Endothelial cell of umbilical vein (primary cell): Measurements from ENCODE around the gene USH2A.

Source experiments
- EZH2 ChIP-seq: IDR thresholded peaks from 2 replicates; pipeline ENCODE4 v1.6.1; 2012; ENCODE audit warnings: borderline replicate concordance, low read depth, mild to moderate bottlenecking, moderate library complexity, low read length, inconsistent platforms; ENCODE audit not compliant: severe bottlenecking
- POLR2A ChIP-seq: IDR thresholded peaks from 2 replicates; pipeline ENCODE4 v1.6.1; 2012; ENCODE audit warnings: low read depth, mild to moderate bottlenecking, control low read depth, low read length
- POLR2AphosphoS5 ChIP-seq: IDR thresholded peaks from 2 replicates; pipeline ENCODE4 v1.6.1; 2012; ENCODE audit warnings: low read depth, mild to moderate bottlenecking, control low read depth, low read length, moderate library complexity; ENCODE audit not compliant: insufficient read depth
- TF ChIP-seq, protein P1 (sequence below), 2 donors: IDR thresholded peaks; 1 replicate in 1 of 2; 2 replicates in 1 of 2; pipeline ENCODE4 v1.5.1; 2011; ENCODE audit warnings: low read length in 2 of 2, mild to moderate bottlenecking in 2 of 2, moderate library complexity in 2 of 2, control low read depth in 1 of 2, inconsistent platforms in 1 of 2, low read depth in 1 of 2; ENCODE audit not compliant: insufficient read depth in 1 of 2; ENCODE audit errors: extremely low read depth in 1 of 2
- TF ChIP-seq, protein P2 (sequence below): IDR thresholded peaks from 2 replicates; pipeline ENCODE4 v1.6.1; 2011; ENCODE audit not compliant: insufficient read depth, insufficient read length

DNA sequence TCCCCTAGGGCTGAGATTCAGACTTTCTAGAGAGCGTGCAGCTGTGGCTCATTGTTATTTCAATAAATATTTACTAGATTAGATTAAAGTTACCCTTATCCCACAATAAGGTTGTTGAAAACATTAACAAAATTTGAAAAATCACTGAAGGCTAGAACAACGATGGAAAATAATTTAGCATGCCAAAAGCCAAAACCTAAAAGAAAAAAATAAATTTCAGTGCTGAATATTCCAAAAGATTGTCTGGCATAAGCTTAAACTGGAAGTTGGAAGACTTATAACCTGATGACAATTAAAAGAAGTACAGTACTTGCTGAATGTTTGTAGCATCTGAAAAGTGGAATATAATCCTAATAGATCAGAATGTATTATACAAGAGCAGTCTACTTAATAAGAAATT is 221.3 kb downstream of the USH2A start:
- TF ChIP-seq, protein P1, sequence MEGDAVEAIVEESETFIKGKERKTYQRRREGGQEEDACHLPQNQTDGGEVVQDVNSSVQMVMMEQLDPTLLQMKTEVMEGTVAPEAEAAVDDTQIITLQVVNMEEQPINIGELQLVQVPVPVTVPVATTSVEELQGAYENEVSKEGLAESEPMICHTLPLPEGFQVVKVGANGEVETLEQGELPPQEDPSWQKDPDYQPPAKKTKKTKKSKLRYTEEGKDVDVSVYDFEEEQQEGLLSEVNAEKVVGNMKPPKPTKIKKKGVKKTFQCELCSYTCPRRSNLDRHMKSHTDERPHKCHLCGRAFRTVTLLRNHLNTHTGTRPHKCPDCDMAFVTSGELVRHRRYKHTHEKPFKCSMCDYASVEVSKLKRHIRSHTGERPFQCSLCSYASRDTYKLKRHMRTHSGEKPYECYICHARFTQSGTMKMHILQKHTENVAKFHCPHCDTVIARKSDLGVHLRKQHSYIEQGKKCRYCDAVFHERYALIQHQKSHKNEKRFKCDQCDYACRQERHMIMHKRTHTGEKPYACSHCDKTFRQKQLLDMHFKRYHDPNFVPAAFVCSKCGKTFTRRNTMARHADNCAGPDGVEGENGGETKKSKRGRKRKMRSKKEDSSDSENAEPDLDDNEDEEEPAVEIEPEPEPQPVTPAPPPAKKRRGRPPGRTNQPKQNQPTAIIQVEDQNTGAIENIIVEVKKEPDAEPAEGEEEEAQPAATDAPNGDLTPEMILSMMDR (IDR thresholded peaks at IDR 0.05; ENCODE audit: extremely low read depth in 1 of 2, insufficient read depth in 1 of 2, low read depth in 1 of 2, low read length in 2 of 2) = no peak
- TF ChIP-seq, protein P2, sequence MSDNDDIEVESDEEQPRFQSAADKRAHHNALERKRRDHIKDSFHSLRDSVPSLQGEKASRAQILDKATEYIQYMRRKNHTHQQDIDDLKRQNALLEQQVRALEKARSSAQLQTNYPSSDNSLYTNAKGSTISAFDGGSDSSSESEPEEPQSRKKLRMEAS = no peak
- TF ChIP-seq POLR2A (no peak), EZH2 (no peak), POLR2AphosphoS5 (no peak)
